HepG2 (cell line): ENCODE data around the gene OR6K6. TPM values are rescaled to one million over a fixed set of nuclear protein-coding genes. Genes with fewer than 3 reads are reported as not detected.

Source experiments
- ATAC-seq: fragments of 200-7000 bp; cut with Tn5 transposase; 3 replicates; pipeline ENCODE4 v1.9.1; 2020; ENCODE audit warnings: mild to moderate bottlenecking, moderate library complexity
- BruUV-seq: library from RNA; stranded (reverse); fragments of 400-500 nt; replicated peaks from 2 replicates; lab custom pipeline; 2021; lab: Mats Ljungman, UMichigan
- CTCF ChIA-PET: fragments of 300-600 bp; formaldehyde crosslinking; extraction: SDS; loops from one replicate; lab custom pipeline; 2021; ENCODE audit warnings: low total read pairs, inconsistent platforms, low intra/inter-chr PET ratio; lab: Yijun Ruan, JAX
- POLR2A ChIA-PET: fragments of 350-600 bp; sonication (Branson Sonifier 250); formaldehyde crosslinking; loops from one replicate; lab custom pipeline; 2020; ENCODE audit warnings: antibody characterized with exemption, inconsistent platforms; lab: Yijun Ruan, JAX
- DNase-seq: peaks from one replicate; pipeline ENCODE4 v3.0.0-alpha.2; 2015; ENCODE audit warnings: low spot score
- FAIRE-seq: peaks from 3 replicates; lab custom pipeline; 2011; peaks lifted over from hg19 to GRCh38; lab: Jason Lieb, UNC
- H2AFZ ChIP-seq: one replicate; pipeline ENCODE4 v1.6.1; 2011; ENCODE audit warnings: low read length, inconsistent platforms
- H3K27ac ChIP-seq: fragments of 300-600 bp; 3 replicates; pipeline ENCODE4 v1.8.0; 2011; ENCODE audit warnings: mixed run types, mild to moderate bottlenecking, mixed read lengths, low read length, inconsistent platforms; ENCODE audit not compliant: insufficient read depth; ENCODE audit errors: extremely low read length
- H3K27me3 ChIP-seq, 2 experiments: fragments of 200-600 bp in 1 of 2; 2 replicates in 1 of 2; 3 replicates in 1 of 2; pipeline versions ENCODE4 v1.6.0 to v1.8.0; 2011; ENCODE audit warnings: low read length in 2 of 2, mild to moderate bottlenecking in 2 of 2, moderate library complexity in 2 of 2, inconsistent platforms in 1 of 2; ENCODE audit not compliant: insufficient read depth in 2 of 2, control insufficient read depth in 1 of 2
- H3K36me3 ChIP-seq, 2 experiments: fragments of 200-600 bp in 1 of 2; replicated peaks in 1 of 2; 2 replicates in 1 of 2; 3 replicates in 1 of 2; pipeline versions ENCODE4 v1.5.1 to v1.8.0; 2011; ENCODE audit warnings: low read length in 2 of 2, inconsistent platforms in 1 of 2; ENCODE audit not compliant: insufficient read depth in 2 of 2, control insufficient read depth in 1 of 2
- H3K4me1 ChIP-seq: 2 replicates; pipeline ENCODE4 v1.5.1; 2012; ENCODE audit warnings: low read length, inconsistent platforms; ENCODE audit not compliant: insufficient read depth
- H3K4me2 ChIP-seq: 2 replicates; pipeline ENCODE4 v1.6.0; 2011; ENCODE audit warnings: low read depth, low read length, inconsistent platforms
- H3K4me3 ChIP-seq, 3 experiments: fragments of 200-600 bp in 1 of 3; sonication (generic), shearing (Covaris generic) in 1 of 3; replicated peaks in 1 of 3; 2 replicates each; pipeline ENCODE4 v1.5.1; 2011 to 2016; ENCODE audit warnings: low read length in 3 of 3, inconsistent platforms in 2 of 3, low read depth in 2 of 3, mild to moderate bottlenecking in 2 of 3, control low read depth in 1 of 3, mixed read lengths in 1 of 3; ENCODE audit not compliant: insufficient read depth in 1 of 3
- H3K79me2 ChIP-seq: one replicate; pipeline ENCODE4 v1.6.1; 2011; ENCODE audit warnings: low read length, inconsistent platforms; ENCODE audit not compliant: insufficient read depth
- H3K9ac ChIP-seq: 2 replicates; pipeline ENCODE4 v1.6.0; 2011; ENCODE audit warnings: mild to moderate bottlenecking, low read depth, low read length, inconsistent platforms; ENCODE audit not compliant: insufficient read depth
- H3K9me3 ChIP-seq: 2 replicates; pipeline ENCODE4 v1.5.1; 2012; ENCODE audit warnings: mild to moderate bottlenecking, low read length
- H4K20me1 ChIP-seq: 2 replicates; pipeline ENCODE4 v1.6.0; 2011; ENCODE audit warnings: inconsistent platforms, mild to moderate bottlenecking, low read length, moderate library complexity; ENCODE audit not compliant: insufficient read depth
- KDM2A ChIP-seq: sonication (generic); formaldehyde crosslinking; IDR thresholded peaks from 2 replicates; pipeline ENCODE4 v1.4.0; 2020; ENCODE audit warnings: low read depth, missing genetic modification reagents, borderline replicate concordance
- ZNF354B ChIP-seq: sonication (generic); formaldehyde crosslinking; IDR thresholded peaks from 2 replicates; pipeline ENCODE4 v1.8.0; 2022; ENCODE audit warnings: mild to moderate bottlenecking, missing genetic modification reagents
- ZNF556 ChIP-seq: sonication (generic); formaldehyde crosslinking; IDR thresholded peaks from 2 replicates; pipeline ENCODE4 v1.4.0; 2020; ENCODE audit warnings: mild to moderate bottlenecking, missing genetic modification reagents, borderline replicate concordance
- WGBS: methylation state at CpG from one replicate; pipeline ENCODE4 v1.1.6; 2017; ENCODE audit warnings: low lambda C conversion rate; 5-methylcytosine and 5-hydroxymethylcytosine counted together
- in situ Hi-C: cut with HindIII; loops from 2 replicates; pipeline ENCODE4 v1.10.0; 2017; ENCODE audit warnings: low pct_unique_long_range_greater_than_20kb; ENCODE audit not compliant: extremely low pct_ligation_motif_present
- intact Hi-C: fragments of 100-400 bp; cut with micrococcal nuclease; formaldehyde crosslinking; loops from one replicate; pipeline ENCODE4 v1.10.0; 2022; ENCODE audit not compliant: unreplicated experiment
- polyA plus RNA-seq, 8 experiments: library from polyadenylated mRNA; depleted of rRNA in 3 of 8; stranded (reverse) in 7 of 8; unstranded in 1 of 8; fragments of >200 nt; fragmentation: Illumina TruSeq in 4 of 8; extraction: Trizol in 4 of 8; gene quantifications; 2 replicates each; pipeline versions ENCODE4 v1.2.1 to v1.2.3, GENCODE V29; 2011 to 2016; ENCODE audit warnings: low read depth in 4 of 8, missing spikeins in 1 of 8, mixed read lengths in 1 of 8; ENCODE audit not compliant: insufficient read depth in 1 of 8
- total RNA-seq, 5 experiments: library from RNA; depleted of rRNA; stranded (reverse); fragments of >200 nt; fragmentation: Illumina TruSeq; extraction: Trizol; gene quantifications; 2 replicates each; pipeline ENCODE4 v1.2.3, GENCODE V29; 2016; ENCODE audit warnings: low read depth in 1 of 5
- TF ChIP-seq, protein P1 (sequence below): sonication (generic); formaldehyde crosslinking; IDR thresholded peaks from 2 replicates; pipeline ENCODE4 v1.4.0; 2020; ENCODE audit warnings: missing genetic modification reagents

The OR6K6 gene
- total and polyA plus RNA-seq, 2 of the 13 experiments (the other 11 are each of a cell fraction or from before 2014, with no cell fraction given) = not detected

DNA sequence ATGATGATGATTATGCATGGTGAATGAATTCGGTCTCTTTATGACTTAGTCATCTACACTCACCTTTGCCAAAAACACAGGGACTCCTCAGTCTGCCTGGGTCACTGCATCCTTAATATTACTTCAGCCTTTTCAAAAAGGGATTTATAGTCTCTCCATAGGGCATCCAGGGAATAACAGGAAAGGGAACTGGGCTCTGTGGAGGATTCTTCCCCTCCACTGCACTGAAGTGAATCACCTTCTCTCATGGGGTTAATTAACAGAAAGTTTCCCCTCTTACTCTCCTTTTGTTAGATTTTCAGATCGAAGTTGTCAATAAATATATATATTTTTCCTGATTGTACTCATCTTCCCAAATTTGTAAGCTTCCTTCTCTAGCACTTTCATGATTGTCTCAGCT, 33.9 kb upstream of the OR6K6 start, which contains the start of gene OR6K3 (continued):
- TF ChIP-seq KDM2A (CRISPR knock-in tag) (no peak), ZNF556 (CRISPR knock-in tag) (no peak)

DNA sequence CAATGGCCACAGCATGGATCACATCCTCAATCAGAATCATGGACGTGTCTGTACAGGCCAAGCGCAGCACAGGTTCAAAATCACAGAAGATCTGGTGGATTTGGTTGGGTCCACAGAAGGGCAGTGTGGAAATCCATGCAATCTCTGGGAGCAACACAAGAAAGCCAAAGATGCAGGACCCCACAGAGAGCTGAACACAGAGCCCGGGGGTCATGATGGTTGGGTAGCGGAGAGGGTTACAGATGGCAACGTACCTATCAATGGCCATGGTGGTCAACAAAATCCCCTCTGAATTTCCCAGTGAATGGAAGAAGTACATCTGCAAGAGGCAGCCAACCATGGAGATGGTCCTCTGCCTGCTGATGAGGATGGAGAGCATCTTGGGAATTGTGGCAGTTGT, 30.1 kb upstream of the OR6K6 start:
- H3K4me3 ChIP-seq = no peak overlapping the region
- no peaks in the 10 kb centered on the region for H3K9me3 ChIP-seq
- no peak overlapping the region for H2AFZ ChIP-seq
- ChIA-PET POLR2A (no interaction called here), CTCF (no interaction called here)
- no peak overlapping the region for H3K27ac ChIP-seq
- TF ChIP-seq, protein P1, sequence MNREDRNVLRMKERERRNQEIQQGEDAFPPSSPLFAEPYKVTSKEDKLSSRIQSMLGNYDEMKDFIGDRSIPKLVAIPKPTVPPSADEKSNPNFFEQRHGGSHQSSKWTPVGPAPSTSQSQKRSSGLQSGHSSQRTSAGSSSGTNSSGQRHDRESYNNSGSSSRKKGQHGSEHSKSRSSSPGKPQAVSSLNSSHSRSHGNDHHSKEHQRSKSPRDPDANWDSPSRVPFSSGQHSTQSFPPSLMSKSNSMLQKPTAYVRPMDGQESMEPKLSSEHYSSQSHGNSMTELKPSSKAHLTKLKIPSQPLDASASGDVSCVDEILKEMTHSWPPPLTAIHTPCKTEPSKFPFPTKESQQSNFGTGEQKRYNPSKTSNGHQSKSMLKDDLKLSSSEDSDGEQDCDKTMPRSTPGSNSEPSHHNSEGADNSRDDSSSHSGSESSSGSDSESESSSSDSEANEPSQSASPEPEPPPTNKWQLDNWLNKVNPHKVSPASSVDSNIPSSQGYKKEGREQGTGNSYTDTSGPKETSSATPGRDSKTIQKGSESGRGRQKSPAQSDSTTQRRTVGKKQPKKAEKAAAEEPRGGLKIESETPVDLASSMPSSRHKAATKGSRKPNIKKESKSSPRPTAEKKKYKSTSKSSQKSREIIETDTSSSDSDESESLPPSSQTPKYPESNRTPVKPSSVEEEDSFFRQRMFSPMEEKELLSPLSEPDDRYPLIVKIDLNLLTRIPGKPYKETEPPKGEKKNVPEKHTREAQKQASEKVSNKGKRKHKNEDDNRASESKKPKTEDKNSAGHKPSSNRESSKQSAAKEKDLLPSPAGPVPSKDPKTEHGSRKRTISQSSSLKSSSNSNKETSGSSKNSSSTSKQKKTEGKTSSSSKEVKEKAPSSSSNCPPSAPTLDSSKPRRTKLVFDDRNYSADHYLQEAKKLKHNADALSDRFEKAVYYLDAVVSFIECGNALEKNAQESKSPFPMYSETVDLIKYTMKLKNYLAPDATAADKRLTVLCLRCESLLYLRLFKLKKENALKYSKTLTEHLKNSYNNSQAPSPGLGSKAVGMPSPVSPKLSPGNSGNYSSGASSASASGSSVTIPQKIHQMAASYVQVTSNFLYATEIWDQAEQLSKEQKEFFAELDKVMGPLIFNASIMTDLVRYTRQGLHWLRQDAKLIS (CRISPR knock-in tag) = no peak
- no peak for TF ChIP-seq ZNF354B (CRISPR knock-in tag)
- H3K4me2 ChIP-seq = no peak overlapping the region
- BruUV-seq = no TSS peak
- no peak for FAIRE-seq
- H3K4me1 ChIP-seq = no peaks in the 10 kb centered on the region
- no peak overlapping the region for H3K9ac ChIP-seq
- no peaks in the 10 kb centered on the region for H4K20me1 ChIP-seq
- DNase-seq = no peak
- H3K36me3 ChIP-seq = no peaks in the 10 kb centered on the region
- ATAC-seq = no peak
- H3K27me3 ChIP-seq = no peaks in the 10 kb centered on the region
- WGBS = 19% methylated on average over 5 of the region's 5 CpGs
- intact Hi-C loops = no loop called here
- in situ Hi-C loops = no loop called here
- H3K79me2 ChIP-seq = no peaks in the 10 kb centered on the region
